ENCODE results near the gene RNF220.

DNA sequence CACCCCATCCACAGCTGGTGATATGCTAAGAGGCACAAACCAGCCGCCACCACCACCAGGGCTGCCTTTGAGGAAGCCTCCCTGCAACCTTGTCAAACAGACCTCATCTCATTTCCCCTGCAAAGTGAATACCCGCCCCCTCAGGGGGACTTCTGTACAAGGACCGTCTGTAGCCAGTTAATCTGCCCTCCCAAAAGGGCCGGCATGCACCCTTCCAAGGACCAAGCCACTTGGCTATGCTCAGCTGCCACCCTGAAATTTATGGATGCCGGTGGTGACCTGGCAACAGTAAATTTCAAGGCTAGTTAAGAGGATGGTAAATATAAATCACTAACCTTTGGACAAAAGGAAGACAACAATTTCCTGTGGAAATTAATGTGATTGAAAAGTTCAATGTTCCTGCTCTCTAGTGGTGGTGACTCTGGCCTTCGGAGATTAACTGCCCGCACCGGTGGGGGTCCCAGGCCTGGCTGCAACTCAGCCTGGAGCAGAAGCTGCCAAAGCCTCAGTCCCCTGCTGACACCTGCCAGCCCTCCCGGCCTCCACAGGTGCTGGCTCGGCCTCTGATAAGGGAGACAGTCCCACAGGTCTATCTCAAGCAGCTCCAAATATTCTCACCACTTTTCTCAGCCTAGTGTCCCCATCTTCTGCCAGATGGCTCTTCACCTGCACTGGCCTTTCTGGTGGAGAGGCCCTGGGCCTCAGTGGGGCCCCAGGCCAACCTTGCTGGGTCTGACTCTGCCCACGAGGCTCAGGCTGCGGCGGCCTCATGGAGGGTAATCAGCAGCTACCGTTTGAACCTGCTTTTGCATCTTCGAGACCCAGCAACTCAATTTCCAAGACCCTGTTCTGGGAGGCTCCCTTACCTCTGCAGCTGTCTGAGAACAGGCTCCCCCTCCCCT, 257.0 kb downstream of the RNF220 start:
- TF ChIP-seq, protein P1, sequence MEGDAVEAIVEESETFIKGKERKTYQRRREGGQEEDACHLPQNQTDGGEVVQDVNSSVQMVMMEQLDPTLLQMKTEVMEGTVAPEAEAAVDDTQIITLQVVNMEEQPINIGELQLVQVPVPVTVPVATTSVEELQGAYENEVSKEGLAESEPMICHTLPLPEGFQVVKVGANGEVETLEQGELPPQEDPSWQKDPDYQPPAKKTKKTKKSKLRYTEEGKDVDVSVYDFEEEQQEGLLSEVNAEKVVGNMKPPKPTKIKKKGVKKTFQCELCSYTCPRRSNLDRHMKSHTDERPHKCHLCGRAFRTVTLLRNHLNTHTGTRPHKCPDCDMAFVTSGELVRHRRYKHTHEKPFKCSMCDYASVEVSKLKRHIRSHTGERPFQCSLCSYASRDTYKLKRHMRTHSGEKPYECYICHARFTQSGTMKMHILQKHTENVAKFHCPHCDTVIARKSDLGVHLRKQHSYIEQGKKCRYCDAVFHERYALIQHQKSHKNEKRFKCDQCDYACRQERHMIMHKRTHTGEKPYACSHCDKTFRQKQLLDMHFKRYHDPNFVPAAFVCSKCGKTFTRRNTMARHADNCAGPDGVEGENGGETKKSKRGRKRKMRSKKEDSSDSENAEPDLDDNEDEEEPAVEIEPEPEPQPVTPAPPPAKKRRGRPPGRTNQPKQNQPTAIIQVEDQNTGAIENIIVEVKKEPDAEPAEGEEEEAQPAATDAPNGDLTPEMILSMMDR (conservative IDR thresholded peaks at IDR 0.05; ENCODE audit: low read length): no peak
- TF ChIP-seq EZH2phosphoT487 (IDR thresholded peaks at IDR 0.05; ENCODE audit: borderline replicate concordance): no peak
